Endothelial cell of umbilical vein (primary cell): ENCODE measurements around the gene BSDC1. TPM values are rescaled to one million over a fixed set of nuclear protein-coding genes. Genes with fewer than 3 reads are reported as not detected.

Experiments
- BruUV-seq: library from RNA; stranded (reverse); fragments of 400-500 nt; replicated peaks from 2 replicates; lab custom pipeline; 2021; lab: Mats Ljungman, UMichigan
- CTCF ChIA-PET: fragments of 300-600, 350-600 bp; sonication (Branson Sonifier 250); formaldehyde crosslinking; loops from one replicate; lab custom pipeline; 2021; ENCODE audit warnings: antibody characterized with exemption, inconsistent platforms; lab: Charles Lee
- POLR2A ChIA-PET: fragments of 300-600, 350-600 bp; sonication (Branson Sonifier 250); formaldehyde crosslinking; loops from one replicate; lab custom pipeline; 2021; ENCODE audit warnings: antibody characterized with exemption, inconsistent platforms; lab: Charles Lee
- DNase-seq: peaks from one replicate; pipeline ENCODE4 v3.0.0-alpha.2; 2011; ENCODE audit warnings: low read depth, low spot score
- FAIRE-seq: peaks from 2 replicates; lab custom pipeline; 2011; peaks lifted over from hg19 to GRCh38; lab: Jason Lieb, UNC
- H2AFZ ChIP-seq: 2 replicates; pipeline ENCODE4 v1.6.0; 2012; ENCODE audit warnings: low read depth, low read length, control low read depth, inconsistent platforms
- H3K27ac ChIP-seq: 2 replicates; pipeline ENCODE4 v1.5.1; 2011; ENCODE audit warnings: low read depth, mild to moderate bottlenecking, control low read depth, low read length, moderate library complexity; ENCODE audit not compliant: insufficient read depth
- H3K27me3 ChIP-seq, 2 experiments: 2 replicates each; pipeline versions ENCODE4 v1.6.0 to v1.6.1; 2011; ENCODE audit warnings: low read length in 2 of 2, mixed read lengths in 1 of 2; ENCODE audit not compliant: control insufficient read depth in 2 of 2, insufficient read depth in 2 of 2
- H3K36me3 ChIP-seq, 2 experiments: 2 replicates in 1 of 2; 3 replicates in 1 of 2; pipeline ENCODE4 v1.5.1; 2011; ENCODE audit warnings: low read length in 2 of 2, mild to moderate bottlenecking in 1 of 2, moderate library complexity in 1 of 2; ENCODE audit not compliant: control insufficient read depth in 2 of 2, insufficient read depth in 2 of 2; ENCODE audit errors: extremely low read depth in 1 of 2
- H3K4me1 ChIP-seq: 3 replicates; pipeline ENCODE4 v1.5.1; 2011; ENCODE audit warnings: mild to moderate bottlenecking, low read length; ENCODE audit not compliant: control insufficient read depth, insufficient read depth; ENCODE audit errors: extremely low read depth
- H3K4me2 ChIP-seq: 2 replicates; pipeline ENCODE4 v1.6.1; 2011; ENCODE audit warnings: low read length, control low read depth, mixed read lengths; ENCODE audit not compliant: insufficient read depth
- H3K4me3 ChIP-seq, 3 experiments: fragments of 200-600 bp in 1 of 3; sonication (generic), shearing (Covaris generic) in 1 of 3; replicated peaks in 1 of 3; 2 replicates each; pipeline ENCODE4 v1.5.1; 2011 to 2016; ENCODE audit warnings: control low read depth in 3 of 3, low read length in 3 of 3, mild to moderate bottlenecking in 2 of 3, inconsistent platforms in 1 of 3, low read depth in 1 of 3, moderate library complexity in 1 of 3; ENCODE audit not compliant: insufficient read depth in 1 of 3
- H3K79me2 ChIP-seq: 2 replicates; pipeline ENCODE4 v1.6.0; 2012; ENCODE audit warnings: low read length, inconsistent platforms; ENCODE audit not compliant: control insufficient read depth, insufficient read depth
- H3K9ac ChIP-seq: replicated peaks from 2 replicates; pipeline ENCODE3; 2011; ENCODE audit warnings: low read length, control low read depth; ENCODE audit not compliant: insufficient read depth; ENCODE audit errors: extremely low read depth
- H3K9me1 ChIP-seq: replicated peaks from 3 replicates; pipeline ENCODE4 v1.6.0; 2011; ENCODE audit warnings: mild to moderate bottlenecking, low read length; ENCODE audit not compliant: control insufficient read depth, insufficient read depth; ENCODE audit errors: extremely low read depth
- H3K9me3 ChIP-seq: replicated peaks from 2 replicates; pipeline ENCODE4 v1.5.1; 2012; ENCODE audit warnings: low read length, inconsistent platforms; ENCODE audit not compliant: control insufficient read depth, insufficient read depth
- H4K20me1 ChIP-seq: replicated peaks from 2 replicates; pipeline ENCODE3; 2011; ENCODE audit warnings: mild to moderate bottlenecking, low read length; ENCODE audit not compliant: control insufficient read depth, insufficient read depth; ENCODE audit errors: extremely low read depth
- CTCF ChIP-seq, 2 donors: IDR thresholded peaks; 1 replicate in 1 of 2; 2 replicates in 1 of 2; pipeline ENCODE4 v1.5.1; 2011; ENCODE audit warnings: low read length in 2 of 2, mild to moderate bottlenecking in 2 of 2, moderate library complexity in 2 of 2, control low read depth in 1 of 2, inconsistent platforms in 1 of 2, low read depth in 1 of 2; ENCODE audit not compliant: insufficient read depth in 1 of 2; ENCODE audit errors: extremely low read depth in 1 of 2
- EZH2 ChIP-seq: IDR thresholded peaks from 2 replicates; pipeline ENCODE4 v1.6.1; 2012; ENCODE audit warnings: borderline replicate concordance, low read depth, mild to moderate bottlenecking, moderate library complexity, low read length, inconsistent platforms; ENCODE audit not compliant: severe bottlenecking
- FOS ChIP-seq: IDR thresholded peaks from 2 replicates; pipeline ENCODE4 v1.6.1; 2011; ENCODE audit warnings: mild to moderate bottlenecking, low read length, moderate library complexity, borderline replicate concordance; ENCODE audit not compliant: insufficient read depth
- GATA2 ChIP-seq: IDR thresholded peaks from 2 replicates; pipeline ENCODE4 v1.7.0; 2011; ENCODE audit warnings: low read depth, mild to moderate bottlenecking, moderate library complexity, mixed read lengths, low read length; ENCODE audit not compliant: insufficient read length, insufficient read depth
- JUN ChIP-seq: IDR thresholded peaks from 2 replicates; pipeline ENCODE4 v1.6.1; 2011; ENCODE audit warnings: borderline replicate concordance, low read depth; ENCODE audit not compliant: insufficient read length, insufficient read depth
- MAX ChIP-seq: IDR thresholded peaks from 2 replicates; pipeline ENCODE4 v1.6.1; 2011; ENCODE audit not compliant: insufficient read depth, insufficient read length
- MYC ChIP-seq: IDR thresholded peaks from one replicate; pipeline ENCODE4 v1.6.1; 2011; ENCODE audit warnings: mild to moderate bottlenecking, low read depth, low read length
- POLR2A ChIP-seq: IDR thresholded peaks from 2 replicates; pipeline ENCODE4 v1.6.1; 2012; ENCODE audit warnings: low read depth, mild to moderate bottlenecking, control low read depth, low read length
- POLR2AphosphoS5 ChIP-seq: IDR thresholded peaks from 2 replicates; pipeline ENCODE4 v1.6.1; 2012; ENCODE audit warnings: low read depth, mild to moderate bottlenecking, control low read depth, low read length, moderate library complexity; ENCODE audit not compliant: insufficient read depth
- dilution Hi-C: fragments of 300-500 bp; cut with MboI; formaldehyde crosslinking; loops from one replicate; pipeline ENCODE4 v1.15.0; 2019; ENCODE audit warnings: low sequenced_read_pairs; ENCODE audit not compliant: extremely low pct_ligation_motif_present
- intact Hi-C: fragments of 100-400 bp; cut with micrococcal nuclease; formaldehyde crosslinking; loops from one replicate; pipeline ENCODE4 v1.10.0; 2022
- polyA plus RNA-seq, 4 experiments: library from polyadenylated mRNA; depleted of rRNA in 3 of 4; stranded (reverse) in 3 of 4; unstranded in 1 of 4; fragments of >200 nt; gene quantifications; 2 replicates each; pipeline versions ENCODE4 v1.2.1 to v1.2.3, GENCODE V29; 2011 to 2012; ENCODE audit warnings: missing spikeins in 1 of 4
- total RNA-seq: library from RNA; stranded (reverse); gene quantifications from 2 replicates; pipeline ENCODE4 v1.2.3, GENCODE V29; 2021

Gene BSDC1
- total and polyA plus RNA-seq, 2 donors (not counting 3 experiments of a cell fraction or from before 2014, with no cell fraction given), result 44.3 to 64.6 TPM

GRCh38 chr1:32431736-32432400 lies 37.6 kb upstream of the BSDC1 start:
- no peaks in the 10 kb centered on the region for H3K4me1 ChIP-seq
- no peak overlapping the region for H3K4me3 ChIP-seq
- ChIA-PET CTCF (no interaction called here), POLR2A (no interaction called here)
- no peak for FAIRE-seq
- H4K20me1 ChIP-seq, result no peaks in the 10 kb centered on the region
- H3K27me3 ChIP-seq, result peaks cover 21 to 25% of the 10 kb centered on the region in 2 experiments
- H2AFZ ChIP-seq, result no peak overlapping the region
- no peaks in the 10 kb centered on the region for H3K9me1 ChIP-seq
- H3K27ac ChIP-seq, result no peak overlapping the region
- BruUV-seq, result no TSS peak
- intact Hi-C loops (no loop called here), dilution Hi-C loops (no loop called here)
- no peak overlapping the region for H3K4me2 ChIP-seq
- no peak for DNase-seq
- H3K9ac ChIP-seq, result no peak overlapping the region
- no peaks in the 10 kb centered on the region for H3K36me3 ChIP-seq
- no peaks in the 10 kb centered on the region for H3K79me2 ChIP-seq
- no peaks in the 10 kb centered on the region for H3K9me3 ChIP-seq
- no peak for TF ChIP-seq MYC
- TF ChIP-seq EZH2, result no peak
- TF ChIP-seq GATA2, result no peak
- no peak for TF ChIP-seq MAX
- no peak for TF ChIP-seq FOS
- TF ChIP-seq POLR2AphosphoS5, result no peak
- no peak for TF ChIP-seq JUN
- no peak for TF ChIP-seq CTCF (IDR thresholded peaks at IDR 0.05; ENCODE audit: extremely low read depth in 1 of 2, insufficient read depth in 1 of 2, low read depth in 1 of 2, low read length in 2 of 2)
- no peak for TF ChIP-seq POLR2A
